A549 treated with Hydrocortisone at 1 μM for 4 hours (cell line): ENCODE data around the gene ZKSCAN4. TPM values are rescaled to one million over a fixed set of nuclear protein-coding genes. Genes with fewer than 3 reads are reported as not detected.

Source experiments
- total RNA-seq: library from RNA; stranded (reverse); fragments of 200-300 nt; extraction: Qiagen RNA extraction; gene quantifications from 5 replicates; pipeline ENCODE4 v1.2.3, GENCODE V29; 2022

Gene ZKSCAN4
- 2.5 to 3.0 TPM (median 2.6 TPM) in 5 replicates for total RNA-seq

GRCh38 chr6:28252009-28252975 lies at the start of gene ZKSCAN4:
Gene ZKSCAN4 (minus strand): TSS chr6:28252269. CDS start chr6:28251980, 289 bp downstream.

GRCh38 chr6:28281288-28282064 lies 29.4 kb upstream of the ZKSCAN4 start, which contains the start of gene PGBD1:
Gene PGBD1 (plus strand): TSS chr6:28281572. CDS start chr6:28283814, 2,242 bp downstream.

GRCh38 chr6:28266962-28267694 lies 15.1 kb upstream of the ZKSCAN4 start, which contains the start of gene ZSCAN26:
Gene ZSCAN26 (plus strand): TSS chr6:28267143. CDS start chr6:28271920, 4,777 bp downstream.

DNA sequence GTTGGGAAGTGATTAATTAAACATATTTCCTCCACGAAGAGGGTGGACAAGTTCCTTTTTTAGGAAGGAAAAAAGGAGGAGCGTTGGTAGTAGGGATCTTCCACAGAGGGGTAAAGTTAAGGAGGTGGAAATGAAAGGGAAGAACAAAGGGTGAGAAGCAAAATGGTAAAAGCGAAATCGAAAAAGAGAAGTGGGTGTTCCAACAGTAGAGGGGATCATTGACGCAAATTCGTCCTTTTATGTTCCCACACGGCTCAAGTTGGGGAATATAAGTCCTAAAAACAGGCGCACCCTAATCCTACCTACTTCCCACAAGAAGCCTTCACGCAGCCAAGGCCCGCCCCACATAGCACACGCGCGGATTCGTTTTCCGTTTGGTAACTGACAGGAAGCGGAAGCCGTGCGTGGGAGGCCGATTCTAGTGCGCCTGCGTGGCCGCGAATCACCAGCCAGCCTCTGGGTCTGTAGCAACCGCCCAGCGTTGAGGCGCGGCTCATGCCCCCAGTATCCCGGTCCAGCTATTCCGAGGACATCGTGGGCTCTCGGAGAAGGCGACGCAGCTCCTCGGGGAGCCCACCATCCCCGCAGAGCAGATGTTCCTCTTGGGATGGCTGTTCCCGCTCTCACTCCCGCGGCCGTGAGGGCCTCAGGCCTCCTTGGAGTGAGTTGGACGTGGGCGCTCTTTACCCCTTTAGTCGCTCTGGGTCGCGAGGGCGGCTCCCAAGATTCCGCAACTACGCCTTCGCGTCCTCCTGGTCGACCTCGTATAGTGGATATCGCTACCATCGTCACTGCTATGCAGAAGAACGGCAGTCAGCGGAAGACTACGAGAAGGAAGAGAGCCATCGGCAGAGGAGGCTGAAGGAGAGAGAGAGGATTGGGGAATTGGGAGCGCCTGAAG lies 7.1 kb upstream of the ZKSCAN4 start, which contains the start of gene NKAPL:
NKAPL (plus strand) TSS at position 421 of the 901 bp plus-strand sequence; CDS start at position 496, 75 bp downstream.

DNA sequence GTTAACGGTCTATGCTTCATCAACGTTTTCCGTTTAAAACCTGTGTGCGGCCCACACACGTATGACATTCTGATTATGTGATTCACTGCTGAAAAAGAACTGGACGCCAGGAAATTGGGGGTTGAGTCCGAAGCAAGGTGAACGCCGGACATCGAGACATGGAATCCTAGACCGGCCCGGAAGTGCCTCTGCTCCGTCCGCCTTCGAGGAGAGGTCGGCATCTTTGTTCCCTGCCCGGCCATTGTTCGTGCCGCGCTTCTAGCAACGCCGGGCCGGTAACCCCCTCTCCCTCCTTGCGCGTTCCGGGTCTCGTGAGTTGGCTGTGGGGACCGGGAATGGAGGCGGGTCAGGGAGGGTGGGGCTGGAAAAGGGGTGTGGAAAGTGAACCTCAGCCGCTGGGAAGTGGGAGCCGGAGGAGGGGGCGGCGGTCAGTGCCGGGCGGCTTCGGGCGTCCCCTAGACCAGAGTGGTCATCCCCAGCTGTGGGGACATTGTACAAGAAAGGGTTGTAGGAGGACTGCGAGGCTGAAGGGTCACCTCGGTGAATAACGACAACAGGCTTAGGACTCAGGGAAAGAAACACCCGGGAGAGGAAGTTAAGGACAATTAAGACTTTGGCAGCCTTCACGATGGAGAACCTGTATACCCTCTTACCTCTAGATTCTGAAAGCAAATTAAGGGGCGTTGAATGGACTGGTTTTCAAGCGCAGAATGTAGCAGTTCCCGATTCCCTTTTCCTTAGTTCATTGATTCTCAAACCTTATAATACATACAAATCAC lies 26.8 kb downstream of the ZKSCAN4 start, which contains the start of gene ZSCAN9:
ZSCAN9 (plus strand) TSS at position 220 of the 779 bp plus-strand sequence. CDS start 1,810 bp downstream, outside the sequence.

Other genes starting within 250 kb of the ZKSCAN4 start
- gene ZNF165, start 171.7 kb downstream of the ZKSCAN4 start, total RNA-seq = 0.74 to 1.1 TPM (median 0.86 TPM) in 5 replicates
- gene ZSCAN16, start 127.7 kb downstream of the ZKSCAN4 start, total RNA-seq = 3.1 to 5.4 TPM (median 4.2 TPM) in 5 replicates
- gene ZKSCAN8, start 110.4 kb downstream of the ZKSCAN4 start, total RNA-seq = 3.5 to 5.9 TPM (median 5.0 TPM) in 5 replicates
- gene ZSCAN9, start 27.0 kb downstream of the ZKSCAN4 start, total RNA-seq = 5.8 to 8.3 TPM (median 6.9 TPM) in 5 replicates
- 0.06 TPM in 1 of 5 replicates, not detected in the others for gene NKAPL, start 7.0 kb upstream of the ZKSCAN4 start, total RNA-seq
- 3.8 to 5.2 TPM (median 5.0 TPM) in 5 replicates for gene ZSCAN26, start 14.9 kb upstream of the ZKSCAN4 start, total RNA-seq
- 4.5 to 5.7 TPM (median 5.1 TPM) in 5 replicates for gene PGBD1, start 29.3 kb upstream of the ZKSCAN4 start, total RNA-seq
- gene ZSCAN31, start 83.9 kb upstream of the ZKSCAN4 start, total RNA-seq = 1.6 to 2.3 TPM (median 1.8 TPM) in 5 replicates
- gene ZKSCAN3, start 97.7 kb upstream of the ZKSCAN4 start, total RNA-seq = 1.3 to 2.2 TPM (median 2.0 TPM) in 5 replicates
- gene ZSCAN12, start 147.5 kb upstream of the ZKSCAN4 start, total RNA-seq = 1.3 to 2.3 TPM (median 1.6 TPM) in 5 replicates
- gene ZSCAN23, start 191.2 kb upstream of the ZKSCAN4 start, total RNA-seq = not detected in 5 replicates